Measurements from ENCODE around the gene KCNMB4.

GRCh38 chr12:70367258-70368141 is 1.4 kb downstream of the KCNMB4 start:
- TF ChIP-seq, protein P1, sequence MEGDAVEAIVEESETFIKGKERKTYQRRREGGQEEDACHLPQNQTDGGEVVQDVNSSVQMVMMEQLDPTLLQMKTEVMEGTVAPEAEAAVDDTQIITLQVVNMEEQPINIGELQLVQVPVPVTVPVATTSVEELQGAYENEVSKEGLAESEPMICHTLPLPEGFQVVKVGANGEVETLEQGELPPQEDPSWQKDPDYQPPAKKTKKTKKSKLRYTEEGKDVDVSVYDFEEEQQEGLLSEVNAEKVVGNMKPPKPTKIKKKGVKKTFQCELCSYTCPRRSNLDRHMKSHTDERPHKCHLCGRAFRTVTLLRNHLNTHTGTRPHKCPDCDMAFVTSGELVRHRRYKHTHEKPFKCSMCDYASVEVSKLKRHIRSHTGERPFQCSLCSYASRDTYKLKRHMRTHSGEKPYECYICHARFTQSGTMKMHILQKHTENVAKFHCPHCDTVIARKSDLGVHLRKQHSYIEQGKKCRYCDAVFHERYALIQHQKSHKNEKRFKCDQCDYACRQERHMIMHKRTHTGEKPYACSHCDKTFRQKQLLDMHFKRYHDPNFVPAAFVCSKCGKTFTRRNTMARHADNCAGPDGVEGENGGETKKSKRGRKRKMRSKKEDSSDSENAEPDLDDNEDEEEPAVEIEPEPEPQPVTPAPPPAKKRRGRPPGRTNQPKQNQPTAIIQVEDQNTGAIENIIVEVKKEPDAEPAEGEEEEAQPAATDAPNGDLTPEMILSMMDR (IDR thresholded peaks at IDR 0.05; ENCODE audit: low read depth, low read length, missing input control), result no peak
- no peak for TF ChIP-seq ATF3 (IDR thresholded peaks at IDR 0.05)
